ENCODE measurements around the gene TBCK.

- TF ChIP-seq, protein P1, sequence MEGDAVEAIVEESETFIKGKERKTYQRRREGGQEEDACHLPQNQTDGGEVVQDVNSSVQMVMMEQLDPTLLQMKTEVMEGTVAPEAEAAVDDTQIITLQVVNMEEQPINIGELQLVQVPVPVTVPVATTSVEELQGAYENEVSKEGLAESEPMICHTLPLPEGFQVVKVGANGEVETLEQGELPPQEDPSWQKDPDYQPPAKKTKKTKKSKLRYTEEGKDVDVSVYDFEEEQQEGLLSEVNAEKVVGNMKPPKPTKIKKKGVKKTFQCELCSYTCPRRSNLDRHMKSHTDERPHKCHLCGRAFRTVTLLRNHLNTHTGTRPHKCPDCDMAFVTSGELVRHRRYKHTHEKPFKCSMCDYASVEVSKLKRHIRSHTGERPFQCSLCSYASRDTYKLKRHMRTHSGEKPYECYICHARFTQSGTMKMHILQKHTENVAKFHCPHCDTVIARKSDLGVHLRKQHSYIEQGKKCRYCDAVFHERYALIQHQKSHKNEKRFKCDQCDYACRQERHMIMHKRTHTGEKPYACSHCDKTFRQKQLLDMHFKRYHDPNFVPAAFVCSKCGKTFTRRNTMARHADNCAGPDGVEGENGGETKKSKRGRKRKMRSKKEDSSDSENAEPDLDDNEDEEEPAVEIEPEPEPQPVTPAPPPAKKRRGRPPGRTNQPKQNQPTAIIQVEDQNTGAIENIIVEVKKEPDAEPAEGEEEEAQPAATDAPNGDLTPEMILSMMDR (conservative IDR thresholded peaks at IDR 0.05), result no peak
- no peak for TF ChIP-seq ZFX (IDR thresholded peaks at IDR 0.05)
These were observed 232.9 kb downstream of the TBCK start for GRCh38 chr4:106083065-106083464.
